Brain microvascular endothelial cell (primary cell): ENCODE results near the gene TYW5.

ENCODE experiments used
- DNase-seq: peaks from one replicate; pipeline ENCODE4 v3.0.0-alpha.2; 2020
- H3K27ac ChIP-seq: fragments of 250-450 bp; sonication (Bioruptor Pico); 2 replicates; pipeline ENCODE4 v1.5.1; 2020; ENCODE audit warnings: mild to moderate bottlenecking, moderate library complexity
- H3K27me3 ChIP-seq: fragments of 250-450 bp; sonication (Bioruptor Pico); replicated peaks from 2 replicates; pipeline ENCODE4 v1.5.1; 2020; ENCODE audit warnings: mild to moderate bottlenecking
- H3K36me3 ChIP-seq: fragments of 250-450 bp; sonication (Bioruptor Pico); replicated peaks from 2 replicates; pipeline ENCODE4 v1.5.1; 2020; ENCODE audit warnings: mild to moderate bottlenecking
- H3K4me3 ChIP-seq: 2 replicates; pipeline ENCODE4 v1.5.1; 2011; ENCODE audit warnings: low read depth, mild to moderate bottlenecking, control low read depth, low read length, moderate library complexity
- in situ Hi-C: cut with HindIII; loops from 2 replicates; pipeline ENCODE4 v1.10.0; 2017; ENCODE audit warnings: low sequenced_read_pairs, low pct_ligation_motif_present
- TF ChIP-seq, protein P1 (sequence below): IDR thresholded peaks from 2 replicates; pipeline ENCODE4 v1.5.1; 2011; ENCODE audit warnings: low read depth, mild to moderate bottlenecking, moderate library complexity, low read length, control low read depth, inconsistent platforms; ENCODE audit errors: missing control alignments

TYW5 gene

DNA sequence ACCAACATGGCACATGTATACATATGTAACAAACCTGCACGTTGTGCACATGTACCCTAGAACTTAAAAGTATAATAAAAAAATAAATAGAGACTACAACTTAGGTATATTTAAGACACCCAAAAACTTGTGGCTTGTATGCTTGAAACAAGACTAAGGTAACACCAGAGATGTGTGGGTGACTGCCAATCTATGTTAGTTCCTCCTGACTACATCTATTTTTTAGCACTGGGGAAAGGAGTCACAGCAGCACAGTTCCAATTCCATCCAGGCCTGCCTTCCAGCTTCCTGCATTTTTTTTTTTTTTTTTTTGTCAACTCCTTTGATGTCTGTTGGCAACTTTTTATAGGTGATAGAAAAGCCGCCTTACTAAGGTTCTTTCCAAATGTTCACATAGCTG, 26.0 kb downstream of the TYW5 start:
- TF ChIP-seq, protein P1, sequence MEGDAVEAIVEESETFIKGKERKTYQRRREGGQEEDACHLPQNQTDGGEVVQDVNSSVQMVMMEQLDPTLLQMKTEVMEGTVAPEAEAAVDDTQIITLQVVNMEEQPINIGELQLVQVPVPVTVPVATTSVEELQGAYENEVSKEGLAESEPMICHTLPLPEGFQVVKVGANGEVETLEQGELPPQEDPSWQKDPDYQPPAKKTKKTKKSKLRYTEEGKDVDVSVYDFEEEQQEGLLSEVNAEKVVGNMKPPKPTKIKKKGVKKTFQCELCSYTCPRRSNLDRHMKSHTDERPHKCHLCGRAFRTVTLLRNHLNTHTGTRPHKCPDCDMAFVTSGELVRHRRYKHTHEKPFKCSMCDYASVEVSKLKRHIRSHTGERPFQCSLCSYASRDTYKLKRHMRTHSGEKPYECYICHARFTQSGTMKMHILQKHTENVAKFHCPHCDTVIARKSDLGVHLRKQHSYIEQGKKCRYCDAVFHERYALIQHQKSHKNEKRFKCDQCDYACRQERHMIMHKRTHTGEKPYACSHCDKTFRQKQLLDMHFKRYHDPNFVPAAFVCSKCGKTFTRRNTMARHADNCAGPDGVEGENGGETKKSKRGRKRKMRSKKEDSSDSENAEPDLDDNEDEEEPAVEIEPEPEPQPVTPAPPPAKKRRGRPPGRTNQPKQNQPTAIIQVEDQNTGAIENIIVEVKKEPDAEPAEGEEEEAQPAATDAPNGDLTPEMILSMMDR: no peak
- in situ Hi-C loops: no loop called here
- H3K27ac ChIP-seq: no peak overlapping the region

DNA sequence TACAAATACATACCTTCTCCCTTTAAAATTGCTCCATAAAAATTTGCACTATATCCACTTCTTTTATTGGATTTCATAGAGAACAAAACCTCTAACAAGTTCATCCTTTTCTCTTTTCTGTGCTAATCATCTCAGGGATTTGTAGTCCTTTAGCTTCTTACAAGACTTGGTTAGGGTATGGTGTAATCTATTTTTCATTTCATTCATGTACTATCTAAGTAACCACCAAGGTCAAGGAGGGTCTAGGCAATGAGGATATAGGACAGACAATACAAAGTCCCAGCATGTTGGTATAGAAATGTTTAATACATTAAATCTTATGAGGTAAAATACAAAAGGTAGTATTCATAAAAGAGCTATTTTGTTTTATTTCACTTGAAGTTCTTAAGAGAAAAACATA, 26.7 kb downstream of the TYW5 start:
- in situ Hi-C loops: no loop called here
- no peak for DNase-seq
- no peaks in the 10 kb centered on the region for H3K27me3 ChIP-seq
- peaks cover 16% of the 10 kb centered on the region for H3K36me3 ChIP-seq
- TF ChIP-seq, protein P1: no peak
- H3K4me3 ChIP-seq: no peak overlapping the region
- H3K27ac ChIP-seq: no peak overlapping the region

More for the DNA sequence above, 26.0 kb downstream of the TYW5 start:
- no peaks in the 10 kb centered on the region for H3K27me3 ChIP-seq
- peaks cover 16% of the 10 kb centered on the region for H3K36me3 ChIP-seq
- DNase-seq: no peak
- no peak overlapping the region for H3K4me3 ChIP-seq

DNA sequence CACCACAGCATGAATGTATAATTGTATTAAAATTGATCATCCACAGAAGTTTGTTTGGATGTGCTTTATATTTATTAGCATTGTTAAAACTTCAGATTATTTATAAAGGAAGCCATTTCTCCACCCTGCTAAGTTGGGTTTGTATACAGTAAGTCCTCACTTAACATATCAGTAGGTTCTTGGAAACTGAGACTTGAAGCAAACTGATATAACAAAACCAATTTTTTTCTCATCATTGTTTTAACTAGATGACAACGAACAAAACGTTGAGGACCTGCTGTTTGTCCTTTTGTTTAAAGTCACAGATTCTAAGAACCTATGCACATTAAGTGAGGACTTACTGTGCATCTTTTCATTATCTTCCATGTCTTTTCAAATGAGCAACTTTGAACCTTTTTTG, 27.1 kb downstream of the TYW5 start:
- TF ChIP-seq, protein P1: no peak
- in situ Hi-C loops: no loop called here
- peaks cover 16% of the 10 kb centered on the region for H3K36me3 ChIP-seq
- H3K27me3 ChIP-seq: no peaks in the 10 kb centered on the region
- no peak overlapping the region for H3K27ac ChIP-seq
- H3K4me3 ChIP-seq: no peak overlapping the region
- DNase-seq: no peak

DNA sequence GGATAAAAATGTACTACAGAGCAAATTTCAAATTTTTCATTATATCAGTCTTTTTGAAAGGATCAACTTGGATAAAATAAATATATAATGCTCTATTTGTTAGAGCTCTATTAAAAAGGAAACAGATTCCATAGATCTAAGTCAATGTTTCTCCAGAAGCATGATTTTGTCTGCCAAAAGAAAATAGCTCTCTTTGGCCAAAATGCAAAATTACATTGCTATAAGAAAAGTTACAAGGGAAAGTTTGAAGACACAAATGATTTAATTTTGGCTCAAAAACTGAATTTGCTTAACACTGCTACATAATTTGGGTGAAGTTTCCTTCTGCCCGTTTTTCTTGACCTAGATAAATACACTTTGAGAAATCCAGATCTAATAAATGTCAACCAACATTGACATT, 28.5 kb downstream of the TYW5 start:
- Histone ChIP-seq H3K36me3 (peaks cover 5% of the 10 kb centered on the region), H3K4me3 (no peak overlapping the region), H3K27me3 (no peaks in the 10 kb centered on the region), H3K27ac (no peak overlapping the region)
- no peak for DNase-seq
- TF ChIP-seq, protein P1: no peak
- in situ Hi-C loops: no loop called here

DNA sequence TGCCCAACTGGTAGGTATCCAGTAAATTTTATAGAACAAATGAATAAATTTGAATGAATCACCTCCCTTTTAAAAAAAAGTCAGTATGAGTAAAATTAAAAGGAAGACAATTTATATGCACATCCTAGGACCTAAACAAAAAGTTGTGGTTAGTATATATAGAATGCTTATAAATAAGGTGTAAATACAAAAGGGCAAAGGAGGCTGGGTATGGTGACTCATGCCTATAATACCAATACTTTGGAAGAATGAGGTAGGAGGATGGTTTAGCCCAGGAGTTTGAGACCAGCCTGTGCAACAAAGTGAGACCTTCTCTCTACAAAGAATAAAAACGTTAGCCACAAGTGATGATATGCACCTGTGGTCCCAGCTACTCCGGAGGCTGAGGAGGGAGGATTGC, 31.4 kb downstream of the TYW5 start:
- TF ChIP-seq, protein P1: no peak
- Histone ChIP-seq H3K4me3 (no peak overlapping the region), H3K27ac (no peak overlapping the region), H3K27me3 (no peaks in the 10 kb centered on the region), H3K36me3 (peaks cover 2% of the 10 kb centered on the region)
- DNase-seq: no peak
- in situ Hi-C loops: no loop called here

DNA sequence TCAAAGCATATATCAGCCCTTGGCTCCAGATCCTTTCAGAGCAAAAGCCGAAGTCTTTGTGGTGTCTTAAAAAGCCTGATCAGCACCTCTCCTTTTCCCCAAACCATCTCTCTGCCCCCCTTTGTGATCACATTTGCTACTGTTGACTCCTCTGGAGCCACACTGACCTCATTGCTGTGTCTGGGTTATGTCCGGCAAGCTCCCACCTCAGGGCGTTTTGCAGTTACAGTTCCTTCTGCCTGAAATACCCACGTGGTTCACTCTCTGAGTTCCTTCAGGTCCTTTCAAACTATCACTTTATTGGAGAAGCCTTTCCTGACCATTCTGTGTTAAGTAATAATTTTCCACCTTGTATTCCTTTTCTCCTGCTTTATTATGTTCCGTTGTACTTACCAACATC, 32.4 kb downstream of the TYW5 start:
- TF ChIP-seq, protein P1: no peak
- no peak for DNase-seq
- Histone ChIP-seq H3K27me3 (no peaks in the 10 kb centered on the region), H3K4me3 (no peak overlapping the region), H3K36me3 (peaks cover 2% of the 10 kb centered on the region), H3K27ac (no peak overlapping the region)
- in situ Hi-C loops: no loop called here
